Mucosa of descending colon (tissue), 3 donors: Measurements from ENCODE around the gene SEC62. TPM values are rescaled to one million over a fixed set of nuclear protein-coding genes. Genes with fewer than 3 reads are reported as not detected.

ENCODE experiments used
- ATAC-seq: fragments of 200-7000 bp; cut with Tn5 transposase; one replicate; pipeline ENCODE4 v1.9.1; 2020; ENCODE audit warnings: mild to moderate bottlenecking, moderate library complexity
- DNase-seq, 3 donors: peaks; one replicate each; pipeline ENCODE4 v3.0.0-alpha.2; 2020
- H3K36me3 ChIP-seq: fragments of 200-600 bp; one replicate; pipeline ENCODE4 v1.8.0; 2021; ENCODE audit warnings: low read depth, mild to moderate bottlenecking
- H3K4me1 ChIP-seq: fragments of 200-600 bp; one replicate; pipeline ENCODE4 v1.8.0; 2021; ENCODE audit warnings: low read depth, mild to moderate bottlenecking
- H3K4me3 ChIP-seq: fragments of 200-600 bp; one replicate; pipeline ENCODE4 v1.8.0; 2021; ENCODE audit warnings: mild to moderate bottlenecking
- H3K9me3 ChIP-seq: fragments of 200-600 bp; one replicate; pipeline ENCODE4 v1.8.0; 2021; ENCODE audit warnings: mild to moderate bottlenecking
- CTCF ChIP-seq: fragments of 200-600 bp; IDR thresholded peaks from one replicate; pipeline ENCODE4 v1.8.0; 2022; ENCODE audit warnings: antibody characterized with exemption, mild to moderate bottlenecking
- intact Hi-C, 2 donors: fragments of 100-400 bp; cut with DNase I in 1 of 2; cut with micrococcal nuclease in 1 of 2; formaldehyde crosslinking; loops; one replicate each; pipeline versions ENCODE4 v1.11.0 to v1.11.1; 2022; cut with DNase I, micrococcal nuclease
- total RNA-seq, 3 donors: library from RNA; stranded (reverse); fragmentation: NEBNext Ultra II Directional in 2 of 3; extraction: Animal tissue kit (Norgen Biotek cat#: 25700) in 2 of 3; gene quantifications; one replicate each; pipeline versions ENCODE4 v1.2.1 to v1.2.4, GENCODE V29; 2021 to 2023
- donor health status: DM: no; HTN: no; CAD: no; lungs with moderate emphysema.
- donor health status: DM: no; HTN: no; CAD: no.
- donor health status: DM: no; HTN: yes; CAD: no.

The SEC62 gene
- total RNA-seq, 3 donors from 2014 or later, result 83.2 to 166 (median 85.9) TPM

DNA sequence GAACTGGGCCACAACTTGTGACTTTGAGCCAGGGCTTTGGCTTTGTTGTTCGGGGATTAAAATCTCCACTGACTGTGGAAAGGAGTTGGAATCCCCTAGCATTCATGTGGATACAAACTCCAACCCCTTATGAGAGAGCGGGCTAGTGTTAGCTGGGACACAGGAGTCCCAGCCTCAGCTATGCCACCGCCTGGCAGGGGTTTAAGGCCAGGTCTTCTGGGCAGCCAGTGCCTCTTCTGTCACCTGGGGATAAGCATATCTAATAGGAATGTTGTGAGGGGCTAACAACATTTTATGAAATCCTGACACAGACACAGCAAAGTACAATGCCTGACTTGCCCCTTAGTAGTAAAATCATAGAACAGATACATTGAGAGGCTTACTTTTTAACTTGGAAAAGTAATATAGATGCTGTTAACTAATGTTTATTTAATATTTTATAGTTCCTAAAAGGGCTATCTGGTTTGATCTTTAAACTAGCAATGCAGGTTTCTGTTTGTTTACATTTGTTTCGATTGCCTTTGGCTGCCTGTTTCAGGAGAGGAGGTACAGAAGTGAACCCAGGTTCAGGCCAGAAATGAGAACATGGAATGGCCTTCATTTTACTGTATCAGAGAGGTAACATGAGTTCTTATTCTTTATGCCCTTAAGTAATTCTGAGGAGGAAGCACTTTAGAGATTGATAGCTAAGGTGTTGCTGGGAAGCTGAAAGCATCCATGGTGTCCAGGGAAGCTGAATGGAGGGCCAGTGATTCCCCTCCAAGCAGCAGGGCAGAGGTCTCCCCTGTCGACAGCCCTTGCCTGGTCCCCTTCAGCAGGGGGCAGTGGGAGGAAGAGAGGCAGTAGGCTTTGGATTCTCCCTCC, 79.9 kb downstream of the SEC62 start:
- Histone ChIP-seq H3K4me3 (no peak overlapping the region), H3K9me3 (no peaks in the 10 kb centered on the region), H3K36me3 (peaks cover 3% of the 10 kb centered on the region), H3K4me1 (peaks cover 56% of the 10 kb centered on the region)
- ATAC-seq (peak; percentile 75), DNase-seq (peak in 2 of 3 donors; percentile 53 to 57)
- intact Hi-C loops, result no loop called here
- TF ChIP-seq CTCF, result no peak

- ATAC-seq, result peak; percentile 13
- peak in 1 of 3 donors; percentile 40 for DNase-seq
- Histone ChIP-seq H3K4me1 (peaks cover 56% of the 10 kb centered on the region), H3K36me3 (peaks cover 3% of the 10 kb centered on the region), H3K4me3 (no peak overlapping the region), H3K9me3 (no peaks in the 10 kb centered on the region)
- no peak for TF ChIP-seq CTCF
- intact Hi-C loops, result no loop called here
These were observed 80.5 kb downstream of the SEC62 start for GRCh38 chr3:170047133-170047404.

Other genes starting within 250 kb of the SEC62 start
- 1 to 10 TPM in 2 of 3 donors, not detected in 1; 2.3 to 7.6 TPM for gene TERC, start 201.7 kb upstream of the SEC62 start, total RNA-seq
- gene ACTRT3, start 197.2 kb upstream of the SEC62 start, total RNA-seq, result 1 to 10 TPM in 2 of 3 donors, under 1 TPM in 1; 0.90 to 1.1 (median 1.0) TPM
- gene MYNN, start 193.4 kb upstream of the SEC62 start, total RNA-seq, result 10 to 100 TPM; 11.6 to 17.4 (median 13.7) TPM
- under 1 TPM in 1 of 3 donors, not detected in 2; 0.22 TPM for gene LRRIQ4, start 153.9 kb upstream of the SEC62 start, total RNA-seq
- 1 to 10 TPM in 1 of 3 donors, under 1 TPM in 2; 0.49 to 1.6 (median 0.67) TPM for gene LRRC34, start 153.9 kb upstream of the SEC62 start, total RNA-seq
- 10 to 100 TPM; 16.5 to 63.8 (median 42.6) TPM for gene LRRC31, start 96.9 kb upstream of the SEC62 start, total RNA-seq
- gene SAMD7, start 55.2 kb upstream of the SEC62 start, total RNA-seq, result not detected
- 10 to 100 TPM; 30.0 to 96.5 (median 67.6) TPM for gene GPR160, start 71.2 kb downstream of the SEC62 start, total RNA-seq
- 10 to 100 TPM; 54.2 to 96.7 (median 58.0) TPM for gene PHC3, start 214.9 kb downstream of the SEC62 start, total RNA-seq